ENCODE results near the gene HIF1A. TPM values are rescaled to one million over a fixed set of nuclear protein-coding genes. Genes with fewer than 3 reads are reported as not detected.
"Not testable (repeated sequence)": the region's sequence is repeated elsewhere in the genome, so short reads cannot be mapped to it uniquely, and the experiment has no call there.

The HIF1A gene
- total RNA-seq, 4 donors from 2014 or later, result 137 to 295 (median 158) TPM

GRCh38 chr14:61706096-61706690 is 10.9 kb downstream of the HIF1A start:
- Histone ChIP-seq H3K27ac (peak overlapping the region in 1 of 3 donors; percentile 18), H3K4me1 (peaks cover 32 to 33% of the 10 kb centered on the region in 2 donors), H3K4me3 (replicated peaks in 1 of 3) (no peak overlapping the region), H3K36me3 (no peaks in the 10 kb centered on the region), H3K9me3 (no peaks in the 10 kb centered on the region), H3K27me3 (no peaks in the 10 kb centered on the region)
- intact Hi-C loops (cut with DNase I), result no loop called here
- WGBS, 2 donors, result 64 to 67% methylated on average over 3 of the region's 3 CpGs
- DNase-seq, result no peak
- TF ChIP-seq CTCF (IDR thresholded peaks at IDR 0.05) (no peak), POLR2A (IDR thresholded peaks at IDR 0.05) (no peak)

- H3K4me1 ChIP-seq, result peaks cover 41 to 42% of the 10 kb centered on the region in 2 donors
- H3K9me3 ChIP-seq; H3K27ac ChIP-seq; H3K27me3 ChIP-seq; DNase-seq; intact Hi-C loops (cut with DNase I); H3K4me3 ChIP-seq (replicated peaks in 1 of 3); H3K36me3 ChIP-seq: not testable (repeated sequence)
- WGBS, 2 donors, result 88 to 96% methylated on average over 3 of the region's 4 CpGs
These were observed 12.5 kb downstream of the HIF1A start for GRCh38 chr14:61707774-61708173.

- H3K27me3 ChIP-seq; intact Hi-C loops (cut with DNase I); H3K36me3 ChIP-seq; H3K4me3 ChIP-seq (replicated peaks in 1 of 3); DNase-seq; H3K9me3 ChIP-seq; H3K27ac ChIP-seq: not testable (repeated sequence)
- WGBS, 2 donors, result 80 to 83% methylated on average over 4 of the region's 4 CpGs
- peaks cover 47 to 51% of the 10 kb centered on the region in 2 donors for H3K4me1 ChIP-seq
These were observed 13.4 kb downstream of the HIF1A start for GRCh38 chr14:61708693-61709092.

GRCh38 chr14:61710853-61711817 is 15.8 kb downstream of the HIF1A start:
- Histone ChIP-seq H3K4me1 (peaks cover 52 to 57% of the 10 kb centered on the region in 2 donors), H3K27me3 (no peaks in the 10 kb centered on the region), H3K4me3 (replicated peaks in 1 of 3) (no peak overlapping the region), H3K9me3 (no peaks in the 10 kb centered on the region), H3K27ac (peak overlapping the region in 1 of 3 donors; percentile 10), H3K36me3 (no peaks in the 10 kb centered on the region)
- no peak for DNase-seq
- WGBS, 2 donors, result 77 to 83% methylated on average over 12 of the region's 12 CpGs
- intact Hi-C loops (cut with DNase I), result no loop called here
- TF ChIP-seq POLR2A (IDR thresholded peaks at IDR 0.05), result no peak
- TF ChIP-seq CTCF (IDR thresholded peaks at IDR 0.05), result no peak

- TF ChIP-seq POLR2A (IDR thresholded peaks at IDR 0.05) (no peak), CTCF (IDR thresholded peaks at IDR 0.05) (no peak)
- Histone ChIP-seq H3K4me1 (peaks cover 53 to 57% of the 10 kb centered on the region in 2 donors), H3K36me3 (no peaks in the 10 kb centered on the region), H3K4me3 (replicated peaks in 1 of 3) (no peak overlapping the region), H3K27me3 (no peaks in the 10 kb centered on the region), H3K9me3 (no peaks in the 10 kb centered on the region), H3K27ac (peak overlapping the region in 2 of 3 donors; percentile 20 to 41)
- intact Hi-C loops (cut with DNase I), result no loop called here
- no peak for DNase-seq
- 96 to 98% methylated on average over 1 of the region's 1 CpG for WGBS, 2 donors
These were observed 16.8 kb downstream of the HIF1A start for GRCh38 chr14:61712137-61712536.

Data from thyroid gland (tissue), 4 donors.